Lung (tissue), 12 donors: Measurements from ENCODE around the gene SASH1. TPM values are rescaled to one million over a fixed set of nuclear protein-coding genes. Genes with fewer than 3 reads are reported as not detected.
A peak's percentile ranks its signal among the peaks of the same experiment; 100 is the strongest.

Experiments used
- ATAC-seq: fragments of 200-7000 bp; cut with Tn5 transposase; one replicate; pipeline ENCODE4 v1.9.1; 2020; ENCODE audit warnings: moderate number of reproducible peaks; ENCODE audit not compliant: insufficient read depth, low FRiP score
- DNase-seq, 3 donors: peaks; one replicate each; pipeline ENCODE4 v3.0.0-alpha.2; 2013 to 2017
- H3K27ac ChIP-seq, 2 donors: one replicate each; pipeline ENCODE4 v1.5.1; 2013; ENCODE audit warnings: mild to moderate bottlenecking in 2 of 2, moderate library complexity in 2 of 2, control low read depth in 1 of 2, inconsistent platforms in 1 of 2, low read depth in 1 of 2, low read length in 1 of 2
- H3K27me3 ChIP-seq, 3 donors: one replicate each; pipeline ENCODE4 v1.5.1; 2013; ENCODE audit warnings: low read length in 2 of 3; ENCODE audit not compliant: control insufficient read depth in 3 of 3, insufficient read depth in 3 of 3
- H3K36me3 ChIP-seq, 4 donors: one replicate each; pipeline ENCODE4 v1.5.1; 2013; ENCODE audit warnings: low read length in 4 of 4, mild to moderate bottlenecking in 1 of 4, moderate library complexity in 1 of 4; ENCODE audit not compliant: control insufficient read depth in 4 of 4, insufficient read depth in 4 of 4
- H3K4me1 ChIP-seq, 5 donors: one replicate each; pipeline ENCODE4 v1.5.1; 2013; ENCODE audit warnings: low read length in 5 of 5, mild to moderate bottlenecking in 2 of 5, moderate library complexity in 1 of 5; ENCODE audit not compliant: control insufficient read depth in 5 of 5, insufficient read depth in 5 of 5
- H3K4me3 ChIP-seq: one replicate; pipeline ENCODE4 v1.5.1; 2013; ENCODE audit warnings: mild to moderate bottlenecking, control low read depth, moderate library complexity
- H3K9ac ChIP-seq, 2 donors: one replicate each; pipeline ENCODE4 v1.5.1; 2013; ENCODE audit warnings: low read length in 2 of 2, control low read depth in 1 of 2; ENCODE audit not compliant: insufficient read depth in 1 of 2
- H3K9me3 ChIP-seq, 4 donors: one replicate each; pipeline ENCODE4 v1.5.1; 2013; ENCODE audit warnings: low read length in 3 of 4, mild to moderate bottlenecking in 1 of 4, moderate library complexity in 1 of 4; ENCODE audit not compliant: control insufficient read depth in 4 of 4, insufficient read depth in 3 of 4
- CTCF ChIP-seq: IDR thresholded peaks from 2 replicates; pipeline ENCODE4 v1.5.1; 2012; ENCODE audit warnings: mild to moderate bottlenecking; ENCODE audit errors: control extremely low read depth, extremely low read depth
- WGBS, 2 donors: extraction: QIAGEN DNeasy Blood & Tissue Kit; methylation state at CpG; one replicate each; pipeline ENCODE4 v1.1.7; 2013; 5-methylcytosine and 5-hydroxymethylcytosine counted together
- polyA plus RNA-seq, 2 donors: library from polyadenylated mRNA; stranded (reverse); fragments of 200-250 nt; gene quantifications; one replicate each; pipeline ENCODE4 v1.2.1, GENCODE V29; 2013
- total RNA-seq, 2 donors: library from RNA; depleted of rRNA in 1 of 2; stranded (reverse); fragments of >200 nt in 1 of 2; gene quantifications; one replicate each; pipeline ENCODE4 v1.2.1, GENCODE V29; 2014 to 2021
- donor health status: control.
- donor health status: control.
- donor health status: Bipolar disorder and iron deficiency.
- donor health status: healthy.
- donor health status: DM: yes; HTN: yes; CAD: no.

Gene SASH1
- total and polyA plus RNA-seq, 4 donors, result 18.8 to 114 (median 42.2) TPM

- no peaks in the 10 kb centered on the region for H3K9me3 ChIP-seq
- no peak overlapping the region for H3K4me3 ChIP-seq
- TF ChIP-seq CTCF, result no peak
- peaks cover 2 to 25% (median 13%) of the 10 kb centered on the region in 5 donors for H3K4me1 ChIP-seq
- H3K27ac ChIP-seq, result peak overlapping the region; percentile 74 to 83
- no peaks in the 10 kb centered on the region for H3K27me3 ChIP-seq
- ATAC-seq, result no peak
- no peaks in the 10 kb centered on the region for H3K36me3 ChIP-seq
- WGBS, 2 donors, result 71% methylated on average over 3 of the region's 3 CpGs
- DNase-seq, result no peak
- H3K9ac ChIP-seq, result no peak overlapping the region
Measured at GRCh38 chr6:148365041-148365440, 22.4 kb downstream of the SASH1 start.

- H3K36me3 ChIP-seq, result no peaks in the 10 kb centered on the region
- ATAC-seq, result peak; percentile 78
- H3K9ac ChIP-seq, result no peak overlapping the region
- H3K4me1 ChIP-seq, result peaks cover 2 to 25% (median 9%) of the 10 kb centered on the region in 5 donors
- H3K4me3 ChIP-seq, result no peak overlapping the region
- peak overlapping the region; percentile 78 to 87 for H3K27ac ChIP-seq
- TF ChIP-seq CTCF, result no peak
- peak; percentile 63 to 87 (median 76) for DNase-seq
- WGBS, 2 donors, result 13 to 30% methylated on average over 11 of the region's 11 CpGs
- H3K9me3 ChIP-seq, result no peaks in the 10 kb centered on the region
- no peaks in the 10 kb centered on the region for H3K27me3 ChIP-seq
Measured at GRCh38 chr6:148367411-148368024, 24.9 kb downstream of the SASH1 start.

GRCh38 chr6:148370176-148370575 is 27.5 kb downstream of the SASH1 start:
- H3K27me3 ChIP-seq, result no peaks in the 10 kb centered on the region
- H3K36me3 ChIP-seq, result no peaks in the 10 kb centered on the region
- no peak for DNase-seq
- H3K27ac ChIP-seq, result no peak overlapping the region
- WGBS, 2 donors, result 98% methylated on average over 2 of the region's 2 CpGs
- no peaks in the 10 kb centered on the region for H3K9me3 ChIP-seq
- ATAC-seq, result no peak
- no peak overlapping the region for H3K4me3 ChIP-seq
- peaks cover 2 to 20% (median 9%) of the 10 kb centered on the region in 5 donors for H3K4me1 ChIP-seq
- H3K9ac ChIP-seq, result no peak overlapping the region
- TF ChIP-seq CTCF, result no peak
